Measurements from ENCODE around the gene TPH1. TPM values are rescaled to one million over a fixed set of nuclear protein-coding genes. Genes with fewer than 3 reads are reported as not detected.

Gene TPH1
- total RNA-seq, 4 donors from 2014 or later = 0.13 to 2.1 (median 0.45) TPM

DNA sequence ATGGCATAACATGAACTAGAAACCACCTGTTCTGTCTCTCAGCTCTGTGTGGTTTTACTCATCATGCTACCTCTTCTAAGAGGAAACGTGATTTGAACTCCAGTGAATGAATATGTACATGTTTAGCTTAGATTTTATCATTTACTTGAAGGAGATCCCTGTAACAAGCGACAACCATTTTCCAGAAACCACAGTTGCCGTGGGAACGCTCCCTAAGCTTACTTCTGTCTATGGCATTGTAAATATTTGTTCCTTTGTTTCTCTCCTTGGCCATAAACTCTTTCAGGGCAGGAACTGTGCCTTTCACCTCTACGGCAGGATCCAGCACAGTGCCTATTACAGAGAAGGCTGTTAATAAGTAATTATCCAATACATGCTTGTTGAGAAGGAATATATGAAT lies 17.1 kb upstream of the TPH1 start:
- TF ChIP-seq, protein P1, sequence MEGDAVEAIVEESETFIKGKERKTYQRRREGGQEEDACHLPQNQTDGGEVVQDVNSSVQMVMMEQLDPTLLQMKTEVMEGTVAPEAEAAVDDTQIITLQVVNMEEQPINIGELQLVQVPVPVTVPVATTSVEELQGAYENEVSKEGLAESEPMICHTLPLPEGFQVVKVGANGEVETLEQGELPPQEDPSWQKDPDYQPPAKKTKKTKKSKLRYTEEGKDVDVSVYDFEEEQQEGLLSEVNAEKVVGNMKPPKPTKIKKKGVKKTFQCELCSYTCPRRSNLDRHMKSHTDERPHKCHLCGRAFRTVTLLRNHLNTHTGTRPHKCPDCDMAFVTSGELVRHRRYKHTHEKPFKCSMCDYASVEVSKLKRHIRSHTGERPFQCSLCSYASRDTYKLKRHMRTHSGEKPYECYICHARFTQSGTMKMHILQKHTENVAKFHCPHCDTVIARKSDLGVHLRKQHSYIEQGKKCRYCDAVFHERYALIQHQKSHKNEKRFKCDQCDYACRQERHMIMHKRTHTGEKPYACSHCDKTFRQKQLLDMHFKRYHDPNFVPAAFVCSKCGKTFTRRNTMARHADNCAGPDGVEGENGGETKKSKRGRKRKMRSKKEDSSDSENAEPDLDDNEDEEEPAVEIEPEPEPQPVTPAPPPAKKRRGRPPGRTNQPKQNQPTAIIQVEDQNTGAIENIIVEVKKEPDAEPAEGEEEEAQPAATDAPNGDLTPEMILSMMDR (IDR thresholded peaks at IDR 0.05) = no peak
- no peak for TF ChIP-seq POLR2A (IDR thresholded peaks at IDR 0.05)
- no peak overlapping the region for H3K4me3 ChIP-seq (replicated peaks in 1 of 3)

DNA sequence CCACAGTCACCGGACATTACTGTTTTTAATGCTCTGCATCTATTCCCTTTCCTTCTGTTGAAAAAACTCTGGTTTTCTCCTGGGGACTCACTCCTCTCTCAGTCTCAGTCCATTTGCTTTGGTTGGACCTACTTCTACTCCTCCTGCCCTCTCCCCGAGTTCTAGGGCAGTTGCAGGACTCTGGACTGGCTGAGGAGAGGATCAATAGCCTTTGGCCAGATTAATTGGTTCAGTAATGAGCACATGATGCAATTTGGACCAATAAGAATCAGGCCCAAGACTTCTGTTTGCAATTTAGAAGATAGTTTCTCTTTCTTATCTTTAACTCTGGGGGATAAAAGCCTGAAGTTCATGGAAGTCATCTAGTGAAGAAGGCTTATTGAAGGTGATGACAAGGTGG lies 15.3 kb upstream of the TPH1 start:
- no peaks in the 10 kb centered on the region for H3K9me3 ChIP-seq
- 85 to 90% methylated on average over 2 of the region's 2 CpGs for WGBS, 2 donors
- H3K27me3 ChIP-seq = no peaks in the 10 kb centered on the region
- TF ChIP-seq POLR2A (IDR thresholded peaks at IDR 0.05) = no peak
- TF ChIP-seq, protein P1 (IDR thresholded peaks at IDR 0.05) = no peak
- no peak for DNase-seq
- no peak overlapping the region for H3K4me3 ChIP-seq (replicated peaks in 1 of 3)
- H3K36me3 ChIP-seq = no peaks in the 10 kb centered on the region
- intact Hi-C loops (cut with DNase I) = no loop called here
- H3K4me1 ChIP-seq = peaks cover 0 to 6% of the 10 kb centered on the region in 2 donors
- H3K27ac ChIP-seq = no peak overlapping the region

More for the DNA sequence above, 17.1 kb upstream of the TPH1 start:
- peaks cover 0 to 6% of the 10 kb centered on the region in 2 donors for H3K4me1 ChIP-seq
- WGBS, 2 donors = 84 to 88% methylated on average over 5 of the region's 5 CpGs
- no peak for DNase-seq
- no peaks in the 10 kb centered on the region for H3K27me3 ChIP-seq
- no peaks in the 10 kb centered on the region for H3K9me3 ChIP-seq
- H3K36me3 ChIP-seq = no peaks in the 10 kb centered on the region
- H3K27ac ChIP-seq = no peak overlapping the region
- intact Hi-C loops (cut with DNase I) = no loop called here

DNA sequence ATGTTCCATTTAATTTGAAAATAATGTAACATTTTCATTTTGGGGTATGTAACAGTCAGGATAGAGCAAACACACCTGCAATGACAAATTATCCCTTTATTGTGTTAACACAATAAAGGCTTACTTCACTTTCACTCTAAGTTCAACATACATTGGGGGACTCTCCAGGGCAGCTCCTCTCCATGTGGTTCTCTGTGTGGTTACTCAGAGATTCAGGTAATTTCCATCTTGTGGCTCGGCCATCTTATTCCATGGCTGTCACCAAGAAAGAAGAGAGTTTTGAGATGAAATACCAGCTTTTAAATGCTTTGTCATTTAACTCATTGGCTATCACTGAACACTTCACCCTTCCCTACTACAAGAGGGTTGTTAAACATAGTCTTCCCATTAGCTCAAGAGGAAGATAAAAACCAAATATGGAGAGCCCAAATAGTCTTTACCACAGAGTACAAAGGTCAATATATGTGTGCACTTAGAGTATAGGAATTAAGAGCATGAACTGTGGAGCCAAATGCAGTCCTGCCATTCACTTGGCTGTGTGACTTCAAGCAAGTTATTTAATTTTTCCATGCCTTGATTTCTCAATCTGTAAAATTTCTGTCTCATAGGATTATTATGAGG lies 10.6 kb upstream of the TPH1 start:
- intact Hi-C loops (cut with DNase I) = no loop called here
- H3K27me3 ChIP-seq = no peaks in the 10 kb centered on the region
- WGBS, 2 donors = 81 to 83% methylated on average over 1 of the region's 1 CpG
- no peak overlapping the region for H3K4me3 ChIP-seq (replicated peaks in 1 of 3)
- no peaks in the 10 kb centered on the region for H3K9me3 ChIP-seq
- no peak overlapping the region for H3K27ac ChIP-seq
- H3K36me3 ChIP-seq = no peaks in the 10 kb centered on the region
- no peak for DNase-seq
- H3K4me1 ChIP-seq = no peaks in the 10 kb centered on the region
- TF ChIP-seq POLR2A (IDR thresholded peaks at IDR 0.05) = no peak
- TF ChIP-seq, protein P1 (IDR thresholded peaks at IDR 0.05) = no peak

DNA sequence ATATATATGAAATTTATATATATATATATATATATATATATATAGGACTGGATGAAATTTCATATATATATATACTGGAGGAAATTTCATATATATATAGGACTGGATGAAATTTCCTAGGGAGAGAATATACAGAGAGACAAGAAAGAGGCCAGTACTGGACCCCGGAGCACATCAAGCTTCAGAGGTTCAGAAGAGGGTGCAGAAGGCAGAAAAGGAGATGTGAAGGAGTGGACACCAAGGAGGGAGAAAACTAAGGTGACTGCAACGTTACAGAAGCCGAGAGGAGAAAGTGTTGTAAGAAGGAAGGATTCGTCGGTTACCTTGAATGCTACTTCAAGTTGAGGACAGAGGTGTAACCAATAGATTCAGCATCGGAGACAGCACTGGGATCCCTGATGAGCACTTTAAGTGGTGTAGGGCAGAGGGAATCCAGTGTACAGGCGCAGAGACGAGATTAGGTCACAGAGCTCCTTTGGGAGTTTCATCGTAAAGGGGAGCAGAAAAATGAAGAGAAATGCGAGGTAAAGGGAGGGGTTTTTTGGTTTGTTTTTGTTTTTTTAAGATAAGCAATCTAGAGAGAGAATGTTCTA lies 8.5 kb upstream of the TPH1 start:
- H3K27ac ChIP-seq = no peak overlapping the region
- no peak for DNase-seq
- no peaks in the 10 kb centered on the region for H3K9me3 ChIP-seq
- TF ChIP-seq, protein P1 (IDR thresholded peaks at IDR 0.05) = no peak
- no peak for TF ChIP-seq POLR2A (IDR thresholded peaks at IDR 0.05)
- WGBS, 2 donors = 81 to 87% methylated on average over 10 of the region's 10 CpGs
- no peak overlapping the region for H3K4me3 ChIP-seq (replicated peaks in 1 of 3)
- no peaks in the 10 kb centered on the region for H3K27me3 ChIP-seq
- H3K4me1 ChIP-seq = no peaks in the 10 kb centered on the region
- H3K36me3 ChIP-seq = no peaks in the 10 kb centered on the region
- intact Hi-C loops (cut with DNase I) = no loop called here

DNA sequence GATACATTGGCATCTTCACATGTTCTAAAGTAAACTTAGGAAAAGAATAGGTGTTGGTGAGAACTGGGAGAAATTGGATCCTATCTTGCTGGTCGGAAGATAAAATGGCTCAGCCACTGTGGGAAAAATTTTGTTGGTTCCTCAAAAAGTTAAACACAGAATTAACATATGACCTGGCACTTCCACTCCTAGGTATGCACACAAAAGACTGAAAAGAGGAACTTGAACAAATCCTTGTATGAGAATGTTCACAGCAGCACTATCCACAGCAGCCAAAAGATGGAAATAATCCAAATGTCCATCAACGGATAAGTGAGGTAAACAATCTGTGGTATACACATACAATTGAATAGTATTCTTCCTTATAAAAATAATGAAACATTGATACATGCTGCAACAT lies 4.8 kb upstream of the TPH1 start:
- no peak overlapping the region for H3K27ac ChIP-seq
- no peak for TF ChIP-seq POLR2A (IDR thresholded peaks at IDR 0.05)
- TF ChIP-seq, protein P1 (IDR thresholded peaks at IDR 0.05) = no peak
- 82 to 85% methylated on average over 2 of the region's 2 CpGs for WGBS, 2 donors
- H3K27me3 ChIP-seq = peaks cover 7% of the 10 kb centered on the region
- DNase-seq = no peak
- H3K9me3 ChIP-seq = no peaks in the 10 kb centered on the region
- H3K4me1 ChIP-seq = peaks cover 0 to 4% of the 10 kb centered on the region in 2 donors
- intact Hi-C loops (cut with DNase I) = no loop called here
- no peak overlapping the region for H3K4me3 ChIP-seq (replicated peaks in 1 of 3)
- H3K36me3 ChIP-seq = no peaks in the 10 kb centered on the region
